ENCODE results near the gene KAZN.

The KAZN gene

GRCh38 chr1:15083578-15083977 is 485.1 kb downstream of the KAZN start:
- DNase-seq (ENCODE audit: low read depth) = no peak
- TF ChIP-seq CTCF (IDR thresholded peaks at IDR 0.05; ENCODE audit: low read depth, low read length, missing control alignments) = no peak
- in situ Hi-C loops (cut with HindIII; ENCODE audit: low sequenced_read_pairs) = no loop called here
- H3K4me3 ChIP-seq (ENCODE audit: low read depth, low read length) = no peak overlapping the region

GRCh38 chr1:15088281-15088971 is 489.9 kb downstream of the KAZN start:
- H3K4me3 ChIP-seq (ENCODE audit: low read depth, low read length) = no peak overlapping the region
- no peak for DNase-seq (ENCODE audit: low read depth)
- no peak for TF ChIP-seq CTCF (IDR thresholded peaks at IDR 0.05; ENCODE audit: low read depth, low read length, missing control alignments)
- in situ Hi-C loops (cut with HindIII; ENCODE audit: low sequenced_read_pairs) = loop anchor here (5.0 kb wide), 1 partner anchor 196 kb away; no protein-coding TSS in a partner anchor

- no peak for DNase-seq (ENCODE audit: low read depth)
- in situ Hi-C loops (cut with HindIII; ENCODE audit: low sequenced_read_pairs) = loop anchor here (5.0 kb wide), 1 partner anchor 197 kb away; no protein-coding TSS in a partner anchor
These were observed 490.9 kb downstream of the KAZN start for GRCh38 chr1:15089258-15089992.

GRCh38 chr1:15090373-15090772 is 491.9 kb downstream of the KAZN start:
- in situ Hi-C loops (cut with HindIII; ENCODE audit: low sequenced_read_pairs) = no loop called here
- H3K4me3 ChIP-seq (ENCODE audit: low read depth, low read length) = no peak overlapping the region
- no peak for TF ChIP-seq CTCF (IDR thresholded peaks at IDR 0.05; ENCODE audit: low read depth, low read length, missing control alignments)
- DNase-seq (ENCODE audit: low read depth) = no peak

More at GRCh38 chr1:15089258-15089992, 490.9 kb downstream of the KAZN start:
- H3K4me3 ChIP-seq (ENCODE audit: low read depth, low read length) = no peak overlapping the region
- no peak for TF ChIP-seq CTCF (IDR thresholded peaks at IDR 0.05; ENCODE audit: low read depth, low read length, missing control alignments)

- DNase-seq (ENCODE audit: low read depth) = no peak
- no peak overlapping the region for H3K4me3 ChIP-seq (ENCODE audit: low read depth, low read length)
- in situ Hi-C loops (cut with HindIII; ENCODE audit: low sequenced_read_pairs) = no loop called here
- no peak for TF ChIP-seq CTCF (IDR thresholded peaks at IDR 0.05; ENCODE audit: low read depth, low read length, missing control alignments)
These were observed 495.6 kb downstream of the KAZN start for GRCh38 chr1:15094056-15094455.

GRCh38 chr1:15094719-15095495 is 496.4 kb downstream of the KAZN start:
- DNase-seq (ENCODE audit: low read depth) = no peak
- no peak for TF ChIP-seq CTCF (IDR thresholded peaks at IDR 0.05; ENCODE audit: low read depth, low read length, missing control alignments)
- H3K4me3 ChIP-seq (ENCODE audit: low read depth, low read length) = no peak overlapping the region
- in situ Hi-C loops (cut with HindIII; ENCODE audit: low sequenced_read_pairs) = no loop called here

Measured in astrocyte of the cerebellum (primary cell).